Measurements from ENCODE around the gene CDH6.

The CDH6 gene

GRCh38 chr5:31204958-31205357, 11.5 kb downstream of the CDH6 start:
- no peak for DNase-seq

- DNase-seq, result no peak
Observed at GRCh38 chr5:31208043-31208442, 14.6 kb downstream of the CDH6 start.

- no peak for DNase-seq
Observed at GRCh38 chr5:31209334-31209733, 15.8 kb downstream of the CDH6 start.

GRCh38 chr5:31211098-31211497, 17.6 kb downstream of the CDH6 start:
- no peak for DNase-seq

- no peak for DNase-seq
Observed at GRCh38 chr5:31213257-31213656, 19.8 kb downstream of the CDH6 start.

- DNase-seq, result no peak
Observed at GRCh38 chr5:31213705-31214121, 20.2 kb downstream of the CDH6 start.

- no peak for DNase-seq
Observed at GRCh38 chr5:31214229-31214628, 20.7 kb downstream of the CDH6 start.

- no peak for DNase-seq
Observed at GRCh38 chr5:31215236-31215635, 21.8 kb downstream of the CDH6 start.

GRCh38 chr5:31217446-31217845, 24.0 kb downstream of the CDH6 start:
- no peak for DNase-seq

GRCh38 chr5:31218978-31219377, 25.5 kb downstream of the CDH6 start:
- no peak for DNase-seq

GRCh38 chr5:31221001-31221400, 27.5 kb downstream of the CDH6 start:
- DNase-seq, result no peak

GRCh38 chr5:31225118-31225517, 31.6 kb downstream of the CDH6 start:
- DNase-seq, result no peak

GRCh38 chr5:31225613-31226012, 32.1 kb downstream of the CDH6 start:
- DNase-seq, result peak; percentile 16

GRCh38 chr5:31226651-31227050, 33.2 kb downstream of the CDH6 start:
- DNase-seq, result no peak

- no peak for DNase-seq
Observed at GRCh38 chr5:31229266-31229665, 35.8 kb downstream of the CDH6 start.

- no peak for DNase-seq
Observed at GRCh38 chr5:31231177-31231838, 37.8 kb downstream of the CDH6 start.

- peak; percentile 51 for DNase-seq
Observed at GRCh38 chr5:31232273-31232888, 38.9 kb downstream of the CDH6 start.

GRCh38 chr5:31235381-31235780, 41.9 kb downstream of the CDH6 start:
- no peak for DNase-seq

GRCh38 chr5:31236339-31236738, 42.9 kb downstream of the CDH6 start:
- no peak for DNase-seq

- DNase-seq, result peak; percentile 5
Observed at GRCh38 chr5:31237174-31237573, 43.7 kb downstream of the CDH6 start.

GRCh38 chr5:31238497-31238896, 45.0 kb downstream of the CDH6 start:
- DNase-seq, result no peak

GRCh38 chr5:31244921-31245320, 51.4 kb downstream of the CDH6 start:
- DNase-seq, result no peak

GRCh38 chr5:31247381-31247780, 53.9 kb downstream of the CDH6 start:
- DNase-seq, result no peak

GRCh38 chr5:31250201-31250600, 56.7 kb downstream of the CDH6 start:
- DNase-seq, result no peak

- DNase-seq, result no peak
Observed at GRCh38 chr5:31251032-31251431, 57.5 kb downstream of the CDH6 start.

Measured in MV-4-11 (cell line).